Activated T-cell treated with anti-CD3 and anti-CD28 coated beads, Interleukin-2, amount 50 U/mL, for 72 hours (primary cell): ENCODE data around the gene ULK1. TPM values are rescaled to one million over a fixed set of nuclear protein-coding genes. Genes with fewer than 3 reads are reported as not detected.
"Not testable (repeated sequence)": the region's sequence is repeated elsewhere in the genome, so short reads cannot be mapped to it uniquely, and the experiment has no call there.

Experiments
- ATAC-seq, 2 donors: fragments of 150-1000 bp; cut with Tn5 transposase; replicated peaks in 1 of 2; 2 replicates each; pipeline ENCODE4 v1.10.0; 2021; ENCODE audit warnings: moderate library complexity in 2 of 2, mild to moderate bottlenecking in 1 of 2
- DNase-seq, 2 donors: peaks; one replicate each; pipeline ENCODE4 v3.0.0; 2021 to 2022; ENCODE audit warnings: mixed read lengths in 1 of 2
- H3K27ac Mint-ChIP-seq: one replicate; pipeline ENCODE4 v1.8.0; 2022; ENCODE audit warnings: mild to moderate bottlenecking, moderate library complexity, mixed read lengths
- H3K27me3 Mint-ChIP-seq: one replicate; pipeline ENCODE4 v1.8.0; 2022; ENCODE audit warnings: low read depth, mixed read lengths
- H3K36me3 Mint-ChIP-seq, 2 donors: one replicate each; pipeline ENCODE4 v1.8.0; 2022; ENCODE audit warnings: mixed read lengths in 2 of 2, mild to moderate bottlenecking in 1 of 2; ENCODE audit not compliant: insufficient read depth in 2 of 2
- H3K4me1 Mint-ChIP-seq: one replicate; pipeline ENCODE4 v1.8.0; 2022; ENCODE audit warnings: low read depth, mixed read lengths
- H3K4me3 Mint-ChIP-seq, 2 donors: one replicate each; pipeline ENCODE4 v1.8.0; 2022; ENCODE audit warnings: mild to moderate bottlenecking in 2 of 2, mixed read lengths in 2 of 2, moderate library complexity in 2 of 2
- H3K9me3 Mint-ChIP-seq, 2 donors: one replicate each; pipeline ENCODE4 v1.8.0; 2022; ENCODE audit warnings: mixed read lengths in 2 of 2
- total RNA-seq, 2 donors: library from RNA; stranded (reverse); gene quantifications; one replicate each; pipeline ENCODE4 v1.2.3, GENCODE V29; 2022

Gene ULK1
- total RNA-seq, 2 donors from 2014 or later = 29.8 to 31.2 TPM

DNA sequence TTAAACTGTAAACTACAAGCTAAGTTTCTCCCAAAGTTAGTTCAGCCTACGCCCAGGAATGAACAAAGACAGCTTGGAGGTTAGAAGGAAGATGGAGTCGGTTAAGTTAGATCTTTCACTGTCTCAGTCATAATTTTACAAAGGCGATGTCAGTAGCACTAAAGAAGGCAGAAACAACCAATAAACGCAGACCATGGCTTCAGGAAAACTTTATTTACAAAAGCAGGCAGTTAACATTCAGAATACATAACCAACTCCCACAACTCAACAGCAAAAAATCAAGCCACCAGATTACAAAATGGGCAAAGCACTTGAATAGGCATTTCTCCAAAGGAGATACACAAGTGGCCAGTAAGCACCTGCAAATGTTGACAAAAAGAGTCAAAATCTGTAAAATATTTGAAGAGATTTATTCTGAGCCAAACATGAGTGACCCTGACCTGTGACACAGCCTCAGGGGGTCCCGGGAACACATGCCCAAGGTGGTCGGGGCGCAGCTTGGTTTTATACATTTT lies 8.8 kb upstream of the ULK1 start:
- peaks cover 11% of the 10 kb centered on the region for H3K27me3 Mint-ChIP-seq
- H3K27ac Mint-ChIP-seq = no peak overlapping the region
- H3K36me3 Mint-ChIP-seq = peaks cover 2% of the 10 kb centered on the region in 2 donors
- DNase-seq (no peak), ATAC-seq (no peak)
- H3K4me1 Mint-ChIP-seq = no peaks in the 10 kb centered on the region
- peaks cover 4 to 5% of the 10 kb centered on the region in 2 donors for H3K9me3 Mint-ChIP-seq
- no peak overlapping the region for H3K4me3 Mint-ChIP-seq

DNA sequence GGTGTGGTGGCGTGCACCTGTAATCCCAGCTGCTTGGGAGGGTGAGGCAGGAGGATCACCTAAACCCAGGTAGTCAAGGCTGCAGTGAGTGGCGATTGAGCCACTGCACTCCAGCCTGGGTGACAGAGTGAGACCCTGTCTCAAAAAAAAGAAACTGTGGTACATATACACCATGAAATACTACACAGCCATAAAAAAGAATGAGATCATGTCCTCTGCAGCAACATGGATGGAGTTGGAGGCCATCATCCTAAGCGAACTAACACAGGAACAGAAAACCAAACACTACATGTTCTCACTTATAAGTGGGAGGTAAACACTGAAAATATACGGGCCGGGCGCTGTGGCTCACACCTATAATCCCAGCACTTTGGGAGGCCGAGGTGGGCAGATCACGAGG lies 2.7 kb upstream of the ULK1 start:
- not testable (repeated sequence) for H3K36me3 Mint-ChIP-seq, DNase-seq, H3K9me3 Mint-ChIP-seq, ATAC-seq, H3K4me3 Mint-ChIP-seq, H3K27ac Mint-ChIP-seq, H3K4me1 Mint-ChIP-seq
- H3K27me3 Mint-ChIP-seq = peaks cover 11% of the 10 kb centered on the region

DNA sequence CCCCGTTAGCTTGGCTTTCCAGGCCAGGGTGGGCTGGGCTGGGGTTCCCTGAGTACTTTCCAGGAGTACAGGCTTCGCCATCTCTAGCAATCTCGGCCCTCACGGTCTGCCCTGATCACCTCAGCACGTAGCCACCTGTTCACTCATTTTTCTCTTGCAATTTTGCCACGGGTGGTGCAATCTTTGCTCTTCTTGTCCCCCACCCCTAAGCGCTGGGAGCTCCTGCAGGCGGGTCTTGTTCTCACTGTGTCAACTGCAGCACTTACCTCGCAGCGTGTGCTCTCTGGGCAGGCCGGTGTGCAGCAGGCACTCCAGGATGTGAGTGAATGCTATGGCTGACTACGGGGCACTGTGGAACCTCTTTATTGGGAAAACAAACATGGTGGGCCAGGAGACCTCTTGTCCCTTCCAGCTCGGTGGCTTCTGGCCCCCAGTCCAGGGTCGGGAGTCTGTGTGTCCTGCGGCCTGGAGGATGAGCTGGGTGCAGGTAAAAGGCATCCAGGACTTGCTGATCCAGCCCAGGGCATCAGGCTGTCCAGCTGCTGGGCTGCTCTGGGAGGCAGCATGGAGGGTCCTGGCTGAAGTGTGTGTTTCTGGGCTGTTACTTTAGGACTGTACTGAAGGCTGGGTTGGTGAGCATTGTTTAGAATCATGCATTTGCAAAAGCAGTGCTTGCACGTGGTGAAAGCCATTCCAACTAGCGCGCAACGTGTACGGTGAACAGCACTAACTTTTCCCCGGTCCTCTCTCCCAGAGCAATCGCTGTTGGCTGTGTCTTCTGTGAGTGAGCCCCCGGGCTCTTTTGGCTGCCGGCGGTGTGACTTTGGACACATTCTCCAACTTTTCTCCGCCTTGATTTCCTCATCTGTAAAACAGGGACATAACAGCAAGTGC lies 1.5 kb upstream of the ULK1 start:
- peaks cover 0 to 1% of the 10 kb centered on the region in 2 donors for H3K9me3 Mint-ChIP-seq
- H3K36me3 Mint-ChIP-seq = peaks cover 1 to 3% of the 10 kb centered on the region in 2 donors
- H3K4me3 Mint-ChIP-seq = no peak overlapping the region
- ATAC-seq (no peak), DNase-seq (no peak)
- H3K27me3 Mint-ChIP-seq = peaks cover 11% of the 10 kb centered on the region
- H3K4me1 Mint-ChIP-seq = peaks cover 15% of the 10 kb centered on the region
- H3K27ac Mint-ChIP-seq = no peak overlapping the region

DNA sequence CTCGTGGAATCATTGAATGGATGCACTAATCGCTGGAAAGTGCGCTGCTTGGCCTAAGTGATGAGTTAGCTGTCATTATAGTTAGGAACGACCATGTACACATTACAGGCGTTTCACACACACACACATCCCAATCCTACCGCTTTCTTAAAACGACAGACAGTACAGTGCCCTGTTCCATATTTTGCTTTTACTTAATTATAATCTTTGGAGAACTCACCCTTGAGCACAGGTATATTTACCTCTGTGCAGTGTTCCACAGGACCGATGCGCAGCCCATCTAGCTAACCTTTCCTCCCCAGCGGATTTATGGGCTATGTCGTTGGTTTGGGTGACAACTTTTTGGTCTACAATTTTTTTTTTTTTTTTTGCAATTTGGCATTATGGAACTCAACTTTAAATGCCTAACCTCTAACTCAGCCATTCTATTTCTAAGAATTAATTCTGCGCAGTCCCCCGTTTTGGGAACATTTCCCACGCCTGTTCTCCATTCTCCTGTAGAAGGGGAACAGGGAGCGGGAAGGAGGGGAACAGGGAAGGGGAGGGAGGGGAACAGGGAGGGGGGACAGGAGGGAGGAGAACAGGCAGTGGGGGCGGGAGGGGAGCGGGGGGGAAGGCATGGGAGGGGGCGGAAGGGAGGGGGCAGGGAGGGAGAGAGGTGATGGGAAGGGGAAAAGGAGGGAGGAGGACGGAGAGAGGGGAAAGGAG lies 663 bp upstream of the ULK1 start:
- no peak for ATAC-seq
- Mint-ChIP-seq H3K4me3 (peak overlapping the region; percentile 58 to 62), H3K9me3 (peaks cover 0 to 1% of the 10 kb centered on the region in 2 donors), H3K36me3 (peaks cover 1 to 3% of the 10 kb centered on the region in 2 donors), H3K27me3 (peaks cover 10% of the 10 kb centered on the region), H3K27ac (no peak overlapping the region), H3K4me1 (peaks cover 15% of the 10 kb centered on the region)
- DNase-seq = no peak

DNA sequence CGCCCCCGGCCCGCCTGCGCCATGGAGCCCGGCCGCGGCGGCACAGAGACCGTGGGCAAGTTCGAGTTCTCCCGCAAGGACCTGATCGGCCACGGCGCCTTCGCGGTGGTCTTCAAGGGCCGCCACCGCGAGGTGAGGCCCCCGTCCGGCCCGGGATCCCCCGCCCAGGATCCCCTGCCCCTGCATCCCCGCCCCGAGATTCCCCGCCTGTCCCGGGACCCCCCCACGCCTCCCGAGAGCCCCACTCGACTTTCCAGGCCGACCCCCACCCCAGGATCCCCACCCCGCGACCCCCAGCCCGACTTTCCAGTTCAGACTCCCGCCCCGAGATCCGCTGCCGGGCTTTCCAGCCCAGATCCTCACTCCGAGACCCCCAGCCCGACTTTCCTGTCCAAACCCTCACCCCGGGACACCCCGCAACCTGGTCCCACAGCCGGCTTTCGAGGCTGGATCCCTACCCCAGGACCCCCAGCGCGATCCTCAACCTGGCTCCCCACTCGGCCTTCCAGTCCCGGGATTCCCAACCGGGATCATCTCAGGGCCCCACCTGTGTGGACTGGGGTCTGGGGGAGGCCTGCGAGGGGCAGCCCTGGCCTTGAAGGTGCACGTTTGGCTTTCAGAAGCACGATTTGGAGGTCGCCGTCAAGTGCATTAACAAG lies 688 bp downstream of the ULK1 start:
- peak overlapping the region; percentile 89 to 92 for H3K4me3 Mint-ChIP-seq
- DNase-seq = peak in 1 of 2 donors; percentile 14
- no peak for ATAC-seq
- H3K27me3 Mint-ChIP-seq = no peaks in the 10 kb centered on the region
- peaks cover 1 to 3% of the 10 kb centered on the region in 2 donors for H3K36me3 Mint-ChIP-seq
- H3K9me3 Mint-ChIP-seq = peaks cover 0 to 1% of the 10 kb centered on the region in 2 donors
- H3K27ac Mint-ChIP-seq = peak overlapping the region; percentile 63
- H3K4me1 Mint-ChIP-seq = peaks cover 15% of the 10 kb centered on the region

DNA sequence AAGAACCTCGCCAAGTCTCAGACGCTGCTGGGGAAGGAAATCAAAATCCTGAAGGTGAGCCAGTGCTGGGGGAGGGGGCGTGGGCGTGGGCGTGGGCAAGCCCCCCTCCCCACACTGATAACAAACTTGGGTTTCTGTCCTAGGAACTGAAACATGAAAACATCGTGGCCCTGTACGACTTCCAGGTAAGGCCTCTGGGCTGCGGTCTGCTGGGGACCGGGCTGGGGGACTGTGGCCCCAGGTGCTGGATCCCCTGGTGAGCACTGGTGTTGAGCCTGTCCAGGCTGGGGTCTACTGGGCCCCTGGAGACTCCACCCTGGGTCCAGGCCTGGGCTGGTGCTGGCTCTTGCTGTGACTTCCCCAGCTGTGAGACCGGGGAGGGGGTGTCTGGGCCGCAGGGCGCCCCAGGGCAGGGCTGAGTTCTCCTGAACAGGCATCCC lies 1.2 kb downstream of the ULK1 start:
- Mint-ChIP-seq H3K4me1 (peaks cover 15% of the 10 kb centered on the region), H3K27me3 (no peaks in the 10 kb centered on the region), H3K9me3 (no peaks in the 10 kb centered on the region), H3K27ac (peak overlapping the region; percentile 63), H3K36me3 (peaks cover 1 to 3% of the 10 kb centered on the region in 2 donors), H3K4me3 (peak overlapping the region; percentile 89 to 92)
- ATAC-seq (no peak), DNase-seq (peak in 1 of 2 donors; percentile 17)

DNA sequence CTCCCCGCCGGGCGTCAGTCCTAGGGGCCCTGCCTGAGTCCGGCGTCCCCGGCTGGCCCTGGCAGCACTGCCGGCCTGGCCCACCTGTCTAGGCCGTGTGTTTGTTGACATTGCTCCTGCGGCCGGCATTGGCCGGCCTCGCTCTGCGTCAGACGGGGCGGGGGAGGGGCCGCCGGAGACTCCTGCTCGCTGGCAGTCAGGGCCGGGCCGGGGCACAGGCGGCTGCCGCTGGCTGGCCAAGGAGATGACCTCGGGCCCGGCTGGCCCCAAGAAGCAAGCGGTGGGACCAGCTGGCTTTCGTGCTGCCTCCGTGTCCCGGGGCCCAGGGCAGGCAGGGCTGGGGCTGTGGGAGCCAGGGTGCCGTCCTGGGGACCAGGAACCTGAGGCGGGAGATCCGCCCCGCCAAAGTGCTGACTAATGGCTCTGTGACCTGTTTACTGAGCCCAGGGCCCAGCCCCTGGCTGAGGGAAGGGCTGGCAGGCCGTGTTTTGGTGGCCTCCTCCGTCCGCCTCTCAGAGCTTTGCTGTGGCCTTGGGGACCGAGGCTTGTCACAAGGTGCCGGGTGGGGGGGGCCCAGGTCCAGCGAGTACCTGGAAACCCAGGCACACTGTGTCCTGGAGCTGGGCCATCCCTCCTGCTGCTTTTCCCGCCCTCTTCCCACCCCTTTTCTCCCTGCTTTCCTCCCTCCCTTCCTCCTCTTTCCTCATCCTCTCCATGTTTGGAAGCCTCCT lies 1.8 kb downstream of the ULK1 start:
- Mint-ChIP-seq H3K27ac (no peak overlapping the region), H3K27me3 (no peaks in the 10 kb centered on the region), H3K4me1 (peaks cover 15% of the 10 kb centered on the region), H3K9me3 (no peaks in the 10 kb centered on the region), H3K4me3 (peak overlapping the region; percentile 89 to 92), H3K36me3 (peaks cover 1 to 3% of the 10 kb centered on the region in 2 donors)
- ATAC-seq = peak; percentile 81 to 84
- peak; percentile 78 to 79 for DNase-seq

DNA sequence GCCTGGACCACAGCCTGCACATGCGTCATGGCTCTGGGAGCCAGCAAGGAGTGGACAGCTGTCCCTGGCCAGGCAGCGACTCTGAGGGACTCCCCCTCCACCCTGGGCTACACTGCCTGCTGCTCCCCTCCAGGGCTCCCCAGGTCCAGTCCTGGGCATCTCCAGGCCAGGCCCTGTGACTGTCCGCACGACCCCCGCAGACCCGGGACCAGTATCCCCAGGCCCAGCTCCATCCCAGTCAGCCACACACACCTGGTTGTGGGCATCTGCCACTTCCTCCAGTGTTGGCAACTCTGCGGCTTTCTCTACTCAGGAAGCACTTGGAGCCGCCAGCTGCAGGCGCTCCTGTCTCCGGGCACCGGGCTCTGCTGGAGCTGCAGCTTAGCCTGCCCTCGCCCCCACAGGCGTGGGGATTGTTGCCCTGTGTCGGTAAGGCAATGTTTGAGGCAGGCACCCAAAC lies 2.4 kb downstream of the ULK1 start:
- DNase-seq (no peak), ATAC-seq (no peak)
- H3K9me3 Mint-ChIP-seq = no peaks in the 10 kb centered on the region
- peak overlapping the region; percentile 69 to 89 for H3K4me3 Mint-ChIP-seq
- no peaks in the 10 kb centered on the region for H3K27me3 Mint-ChIP-seq
- peaks cover 1 to 3% of the 10 kb centered on the region in 2 donors for H3K36me3 Mint-ChIP-seq
- no peak overlapping the region for H3K27ac Mint-ChIP-seq
- H3K4me1 Mint-ChIP-seq = peaks cover 15% of the 10 kb centered on the region

DNA sequence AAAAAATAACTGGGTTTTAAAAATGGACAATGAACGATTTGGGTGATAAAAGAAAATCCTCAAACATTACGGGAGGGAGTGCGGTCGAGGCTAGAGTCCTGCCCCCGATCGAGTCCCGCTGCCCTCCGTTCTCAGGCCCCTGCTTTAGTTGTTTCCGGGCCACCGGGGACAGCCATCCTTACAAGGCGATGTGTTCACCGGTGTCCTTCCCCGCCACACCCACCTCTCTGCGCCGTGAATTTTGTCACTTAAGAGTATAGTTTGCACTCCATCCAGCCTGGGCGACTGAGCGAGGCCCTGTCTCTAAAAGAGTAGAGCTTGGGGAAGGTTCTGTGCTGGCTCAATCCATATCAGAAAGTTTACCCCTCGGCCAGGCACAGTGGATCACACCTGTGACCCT lies 2.9 kb downstream of the ULK1 start:
- H3K4me3 Mint-ChIP-seq = peak overlapping the region; percentile 69 to 89
- H3K36me3 Mint-ChIP-seq = peaks cover 1 to 3% of the 10 kb centered on the region in 2 donors
- ATAC-seq (no peak), DNase-seq (no peak)
- peaks cover 15% of the 10 kb centered on the region for H3K4me1 Mint-ChIP-seq
- no peaks in the 10 kb centered on the region for H3K27me3 Mint-ChIP-seq
- no peaks in the 10 kb centered on the region for H3K9me3 Mint-ChIP-seq
- H3K27ac Mint-ChIP-seq = no peak overlapping the region

DNA sequence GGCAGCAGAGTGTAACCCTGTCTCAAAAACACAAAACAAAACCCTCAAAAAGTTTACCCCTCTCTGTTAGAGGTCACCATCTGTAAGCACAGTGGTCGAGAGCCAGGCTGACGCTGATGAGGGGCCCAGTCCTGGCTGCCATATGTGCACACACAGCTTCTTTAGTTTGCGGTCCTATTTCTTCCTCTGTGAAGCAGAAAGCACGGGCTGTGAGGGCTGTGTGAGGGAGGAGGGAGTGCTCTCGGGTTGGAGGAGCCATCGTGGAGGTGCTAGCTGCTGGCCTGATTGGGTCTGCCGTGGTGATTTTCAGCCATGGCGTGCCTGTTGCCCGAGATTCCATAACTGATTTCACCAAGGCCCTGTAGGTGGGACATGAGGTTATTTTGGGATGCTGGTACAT lies 3.5 kb downstream of the ULK1 start:
- H3K27me3 Mint-ChIP-seq = no peaks in the 10 kb centered on the region
- no peak overlapping the region for H3K4me3 Mint-ChIP-seq
- no peaks in the 10 kb centered on the region for H3K9me3 Mint-ChIP-seq
- H3K27ac Mint-ChIP-seq = no peak overlapping the region
- H3K4me1 Mint-ChIP-seq = peaks cover 15% of the 10 kb centered on the region
- DNase-seq (no peak), ATAC-seq (no peak)
- H3K36me3 Mint-ChIP-seq = peaks cover 1 to 3% of the 10 kb centered on the region in 2 donors

DNA sequence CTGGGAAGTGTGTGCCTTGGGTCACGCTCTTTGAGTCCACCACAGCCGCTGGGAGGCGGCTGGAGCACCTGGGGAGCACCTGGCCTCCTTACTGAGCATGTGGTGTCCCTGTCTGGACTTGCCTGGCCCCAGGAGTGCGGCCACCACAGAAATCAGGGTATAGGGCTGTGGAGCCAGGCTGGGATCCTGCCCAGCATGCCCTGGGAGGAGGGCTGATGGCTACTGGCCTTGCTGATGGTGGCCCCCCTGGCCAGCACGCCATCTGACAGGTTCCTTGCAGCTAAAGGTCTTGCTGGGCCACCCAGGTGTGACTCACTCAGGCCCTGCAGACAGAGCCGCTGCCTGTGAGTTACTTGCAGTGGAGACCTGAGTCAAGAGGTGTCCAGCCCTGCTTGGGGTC lies 6.0 kb downstream of the ULK1 start:
- Mint-ChIP-seq H3K4me3 (no peak overlapping the region), H3K9me3 (no peaks in the 10 kb centered on the region), H3K27ac (no peak overlapping the region), H3K27me3 (no peaks in the 10 kb centered on the region), H3K4me1 (peaks cover 19% of the 10 kb centered on the region), H3K36me3 (peaks cover 1 to 3% of the 10 kb centered on the region in 2 donors)
- DNase-seq (no peak), ATAC-seq (no peak)
